GM19468 (cell line): ENCODE measurements around the gene REL.
"Not testable (repeated sequence)": the region's sequence is repeated elsewhere in the genome, so short reads cannot be mapped to it uniquely, and the experiment has no call there.

Experiments
- ATAC-seq: cut with Tn5 transposase; IDR thresholded peaks from one replicate; pipeline ENCODE4 v1.9.1; 2021; ENCODE audit warnings: mild to moderate bottlenecking, moderate library complexity, moderate number of reproducible peaks; ENCODE audit not compliant: unreplicated experiment; ENCODE audit errors: extremely low read depth

Gene REL

GRCh38 chr2:60881047-60881932, at the start of gene REL:
Gene REL (plus strand): TSS chr2:60881574. CDS start chr2:60881841, 267 bp downstream.
- ATAC-seq = peak; percentile 74

GRCh38 chr2:60831921-60832320, 49.5 kb upstream of the REL start:
- no peak for ATAC-seq

DNA sequence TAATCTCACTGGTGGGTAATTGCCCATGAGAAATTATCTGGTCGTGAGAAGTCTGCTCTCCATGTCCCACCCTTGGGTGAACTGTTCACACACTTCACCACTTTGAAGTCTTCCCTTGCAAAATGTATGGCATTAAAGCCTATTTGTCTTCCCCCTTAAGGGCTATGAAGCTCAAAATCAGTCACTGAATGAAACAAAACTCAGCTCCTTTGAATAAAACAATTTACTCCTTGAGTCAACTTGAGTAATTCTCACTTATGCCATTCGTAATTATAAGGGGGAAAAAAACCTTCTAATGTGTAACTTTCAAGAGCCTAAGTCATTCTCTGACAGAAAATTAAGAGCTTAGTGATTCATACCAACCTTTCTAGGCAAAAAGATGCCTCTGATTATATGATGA, 48.8 kb upstream of the REL start:
- no peak for ATAC-seq

DNA sequence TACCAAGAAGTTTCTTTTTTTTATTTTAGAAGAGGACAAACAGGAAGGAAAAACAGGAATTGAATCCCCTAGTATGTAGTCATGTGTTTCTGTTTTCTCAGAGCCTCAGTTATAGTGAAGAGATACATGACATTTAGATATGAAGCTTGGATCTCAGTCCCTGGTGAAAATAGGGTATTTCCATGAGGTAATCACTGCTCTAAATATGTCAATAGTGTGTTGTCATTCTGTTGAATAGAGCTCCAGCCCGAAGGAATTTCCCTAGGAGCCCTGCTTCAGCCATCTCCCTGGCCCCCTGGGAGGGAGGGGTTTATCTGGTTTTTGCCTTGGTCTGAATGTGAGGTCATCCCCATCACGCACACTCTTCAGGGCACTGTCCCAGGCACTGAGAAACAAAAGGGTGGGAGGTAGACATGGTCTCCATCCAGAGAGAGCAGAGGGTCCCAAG, 47.1 kb upstream of the REL start:
- no peak for ATAC-seq

DNA sequence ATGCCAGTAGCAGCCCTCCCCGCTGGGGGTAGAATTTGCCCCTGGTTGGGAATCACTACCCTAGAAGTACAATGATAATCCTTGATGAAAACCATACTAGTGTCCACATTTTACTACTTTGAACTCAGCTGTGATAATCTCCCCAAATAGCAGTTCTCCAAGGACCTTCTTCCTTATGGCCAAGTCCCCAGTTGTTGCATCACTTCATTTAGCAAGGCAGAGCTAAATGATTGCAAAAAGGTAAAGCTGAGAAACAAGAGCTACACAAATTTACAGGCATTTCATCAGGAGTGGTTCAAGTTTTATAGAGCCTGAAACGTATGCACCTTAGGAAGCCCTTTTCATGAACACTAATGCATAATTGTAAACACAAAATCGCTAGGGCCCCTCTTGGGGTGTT, 44.9 kb upstream of the REL start:
- no peak for ATAC-seq

GRCh38 chr2:60837123-60837522, 44.3 kb upstream of the REL start:
- ATAC-seq = no peak

GRCh38 chr2:60838481-60838880, 42.9 kb upstream of the REL start:
- ATAC-seq = no peak

DNA sequence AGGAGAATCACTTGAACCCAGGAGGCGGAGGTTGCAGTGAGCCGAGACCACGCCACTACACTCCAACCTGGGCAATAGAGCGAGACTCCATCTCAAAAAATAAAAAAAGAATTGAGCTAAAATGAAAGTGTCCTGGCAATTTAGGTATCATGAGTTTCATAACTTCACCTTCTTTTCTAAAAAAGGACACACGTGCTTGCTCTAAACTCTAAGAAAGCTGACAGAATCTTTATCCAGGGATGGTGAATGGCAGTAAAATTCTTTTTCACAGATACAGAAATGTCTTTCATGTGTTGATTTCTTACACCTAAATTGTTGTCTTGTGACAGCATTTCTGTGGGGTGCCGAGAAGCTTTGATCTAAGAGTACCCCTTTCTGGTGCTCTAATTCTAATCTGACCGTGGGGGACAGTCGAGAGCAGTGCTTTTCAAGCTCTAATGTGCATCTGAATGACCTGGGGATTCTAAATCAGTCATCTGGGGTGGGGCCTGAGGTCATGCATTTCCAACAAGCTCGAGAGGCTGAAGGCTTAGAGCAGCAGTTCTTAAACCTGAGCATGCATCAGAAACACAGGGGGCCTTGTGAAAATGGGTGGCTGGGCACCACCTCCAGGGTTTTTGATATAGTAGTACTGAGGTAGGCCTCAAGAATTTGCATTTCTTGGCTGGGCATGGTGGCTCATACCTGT, 42.1 kb upstream of the REL start:
- ATAC-seq = no peak

DNA sequence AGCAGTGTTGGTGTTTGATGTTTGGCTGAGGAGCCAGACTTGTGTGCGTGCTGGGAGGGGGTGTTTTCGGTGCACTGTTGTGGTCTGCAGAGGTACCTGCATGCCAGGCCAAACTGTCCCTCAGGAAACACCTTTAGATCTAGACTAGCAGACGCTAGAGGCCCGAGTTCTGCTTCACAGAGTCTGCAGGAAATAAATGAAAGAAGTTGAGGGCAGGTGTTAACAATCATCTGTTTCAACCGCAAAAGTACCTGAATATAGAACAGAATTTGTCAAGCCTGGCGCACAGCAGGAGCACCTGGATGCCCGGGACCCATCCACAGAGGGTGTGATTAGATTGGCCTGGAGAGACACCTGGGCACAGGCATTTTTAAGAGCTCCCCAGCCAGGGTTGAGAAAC, 40.5 kb upstream of the REL start:
- ATAC-seq = peak; percentile 39

DNA sequence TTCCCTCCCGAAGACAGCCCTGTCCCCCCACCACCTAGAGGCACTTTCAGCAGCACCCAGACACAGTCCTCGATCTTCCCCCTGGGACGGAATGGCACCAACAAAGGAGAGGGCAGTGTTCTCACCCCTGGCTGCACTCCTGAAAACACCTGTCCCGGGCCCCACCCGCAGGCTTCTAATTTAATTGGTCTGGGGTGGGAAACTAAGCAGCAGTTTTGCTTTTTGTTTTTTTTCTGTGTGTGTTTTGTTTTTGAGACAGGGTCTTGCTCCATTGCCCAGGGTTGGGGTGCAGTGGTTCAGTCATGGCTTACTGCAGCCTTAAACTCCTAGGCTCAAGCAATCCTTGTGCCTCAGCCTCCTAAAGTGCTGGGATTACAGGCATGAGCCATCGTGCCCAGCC, 38.4 kb upstream of the REL start:
- ATAC-seq = no peak

GRCh38 chr2:60844105-60844504, 37.3 kb upstream of the REL start:
- no peak for ATAC-seq

GRCh38 chr2:60847854-60848253, 33.5 kb upstream of the REL start:
- ATAC-seq = no peak

- no peak for ATAC-seq
These were observed 32.2 kb upstream of the REL start for GRCh38 chr2:60849187-60849586.

GRCh38 chr2:60852282-60852860, 29.0 kb upstream of the REL start:
- ATAC-seq = no peak

GRCh38 chr2:60853531-60853930, 27.8 kb upstream of the REL start:
- no peak for ATAC-seq

DNA sequence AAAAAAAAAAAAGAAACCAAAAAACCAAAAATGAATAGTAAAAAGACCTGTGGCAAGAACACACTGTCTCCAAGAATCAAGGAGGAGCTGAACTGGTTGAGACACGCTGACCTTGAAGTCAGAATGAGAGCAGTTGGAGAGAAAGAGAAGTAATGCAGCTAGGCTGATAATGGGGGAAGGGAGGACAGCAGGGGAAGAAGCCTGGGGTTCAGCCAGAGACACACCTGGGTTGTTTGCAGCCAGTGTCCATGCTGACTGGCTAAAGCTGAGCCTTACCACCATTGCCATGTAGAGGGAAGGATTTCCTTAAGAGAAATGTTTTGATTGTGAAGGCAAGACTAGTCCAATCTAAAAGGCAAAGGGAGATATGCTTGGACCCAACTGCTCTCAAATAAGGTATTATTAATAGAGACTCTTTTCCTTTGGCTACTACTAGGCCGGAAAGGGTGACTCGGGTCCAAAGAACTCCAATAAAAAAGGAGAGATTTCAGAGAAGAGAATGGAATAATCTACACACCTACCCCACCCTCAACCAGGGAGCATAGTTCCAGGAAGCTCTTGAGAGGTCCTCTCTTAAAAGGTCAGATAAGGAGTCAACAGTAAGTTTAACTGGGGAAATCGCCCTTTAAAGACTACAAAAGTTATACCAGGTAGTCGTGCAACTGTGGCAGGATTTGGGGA, 25.2 kb upstream of the REL start:
- ATAC-seq = no peak

GRCh38 chr2:60857056-60857455, 24.3 kb upstream of the REL start:
- ATAC-seq = no peak

DNA sequence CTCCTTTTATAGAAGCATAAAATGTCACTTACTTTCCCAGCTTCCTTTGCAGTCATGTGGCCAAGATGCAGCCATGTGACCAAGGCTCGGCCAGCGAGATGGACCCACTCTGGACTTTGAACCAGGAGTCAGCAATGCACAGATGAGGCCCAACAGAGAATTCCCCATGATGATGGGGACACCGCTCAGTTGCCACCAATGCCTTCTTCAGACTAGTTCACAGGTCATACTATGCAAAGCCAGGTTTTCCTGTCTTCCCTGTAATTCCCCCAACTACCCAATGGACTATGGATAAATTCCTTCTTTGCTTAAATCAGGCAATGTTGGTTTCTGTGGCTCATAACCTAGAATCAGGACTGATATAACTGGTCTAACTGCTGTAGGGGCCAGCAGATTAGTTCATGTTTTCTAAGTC, 22.5 kb upstream of the REL start:
- ATAC-seq = no peak

DNA sequence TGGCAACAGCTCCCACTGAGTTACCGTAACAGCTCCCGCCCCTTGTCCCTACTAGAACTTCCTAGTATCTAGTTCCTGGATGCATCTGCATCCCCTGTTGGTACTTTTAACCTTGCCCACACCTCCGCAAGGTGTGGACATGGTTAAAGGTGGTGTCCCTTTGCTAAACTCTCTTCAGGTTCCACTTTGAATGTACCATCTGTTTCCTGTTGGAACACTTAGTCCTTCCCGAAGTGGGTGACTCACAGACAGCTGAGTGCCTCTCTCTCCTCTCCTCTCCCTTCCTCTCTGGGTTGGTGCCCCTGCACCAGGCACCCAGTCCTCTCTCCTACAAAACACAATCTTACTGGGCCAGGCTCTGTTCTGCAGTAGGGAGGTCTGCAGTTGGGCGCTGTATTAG, 19.6 kb upstream of the REL start:
- no peak for ATAC-seq

DNA sequence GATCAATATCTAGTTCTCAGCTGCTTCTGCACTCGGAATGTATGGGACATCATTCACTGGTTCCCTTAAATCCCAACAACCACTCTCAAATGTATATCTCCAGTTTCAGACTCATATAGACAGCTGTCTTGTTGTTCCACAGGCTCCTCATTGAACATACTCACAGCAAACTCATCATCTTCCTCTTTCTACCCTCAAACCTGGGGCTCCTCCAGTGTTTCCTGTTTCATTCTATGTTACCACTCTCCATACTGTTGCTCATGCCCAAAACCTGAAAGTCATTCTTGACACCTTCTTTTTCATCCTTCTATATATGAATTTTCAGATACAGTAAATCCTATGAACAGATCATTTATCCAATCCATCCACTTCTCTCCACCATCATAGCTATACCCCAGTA, 18.7 kb upstream of the REL start:
- no peak for ATAC-seq

GRCh38 chr2:60865361-60865760, 16.0 kb upstream of the REL start:
- ATAC-seq = not testable (repeated sequence)
